Measurements from ENCODE around the gene C4BPB.

GRCh38 chr1:207073906-207074820 is 14.5 kb upstream of the C4BPB start:
- TF ChIP-seq CTCF (conservative IDR thresholded peaks at IDR 0.05; ENCODE audit: low read depth, low read length) (no peak), EZH2 (IDR thresholded peaks at IDR 0.05; ENCODE audit: borderline replicate concordance, low read depth, low read length, poor library complexity, severe bottlenecking) (no peak)
